ENCODE measurements around the gene GP1BA.
"Not testable (repeated sequence)": the region's sequence is repeated elsewhere in the genome, so short reads cannot be mapped to it uniquely, and the experiment has no call there.

The GP1BA gene

GRCh38 chr17:4901648-4902344 lies 30.3 kb upstream of the GP1BA start:
- peak; percentile 53 for DNase-seq (ENCODE audit: low spot score)

GRCh38 chr17:4902540-4902939 lies 29.5 kb upstream of the GP1BA start:
- DNase-seq (ENCODE audit: low spot score), result no peak

- peak; percentile 43 for DNase-seq (ENCODE audit: low spot score)
These were observed 28.8 kb upstream of the GP1BA start, which contains the start of gene CHRNE for GRCh38 chr17:4903051-4903818. Gene CHRNE (minus strand): TSS chr17:4903098. CDS start chr17:4903063, 35 bp downstream.

GRCh38 chr17:4906642-4907041 lies 25.4 kb upstream of the GP1BA start:
- DNase-seq (ENCODE audit: low spot score), result not testable (repeated sequence)

- peak; percentile 18 for DNase-seq (ENCODE audit: low spot score)
These were observed 23.8 kb upstream of the GP1BA start for GRCh38 chr17:4908301-4908700.

GRCh38 chr17:4908711-4909496 lies 23.2 kb upstream of the GP1BA start:
- DNase-seq (ENCODE audit: low spot score), result peak; percentile 84

- no peak for DNase-seq (ENCODE audit: low spot score)
These were observed 18.1 kb upstream of the GP1BA start for GRCh38 chr17:4913994-4914393.

- not testable (repeated sequence) for DNase-seq (ENCODE audit: low spot score)
These were observed 17.5 kb upstream of the GP1BA start for GRCh38 chr17:4914551-4914950.

- DNase-seq (ENCODE audit: low spot score), result no peak
These were observed 12.5 kb upstream of the GP1BA start for GRCh38 chr17:4919511-4920047.

GRCh38 chr17:4920351-4921048 lies 11.6 kb upstream of the GP1BA start:
- DNase-seq (ENCODE audit: low spot score), result no peak

- no peak for DNase-seq (ENCODE audit: low spot score)
These were observed 10.8 kb upstream of the GP1BA start for GRCh38 chr17:4921320-4921719.

- DNase-seq (ENCODE audit: low spot score), result not testable (repeated sequence)
These were observed 5.3 kb upstream of the GP1BA start for GRCh38 chr17:4926577-4927335.

GRCh38 chr17:4928881-4929280 lies 3.2 kb upstream of the GP1BA start:
- DNase-seq (ENCODE audit: low spot score), result no peak

GRCh38 chr17:4932756-4933155 lies 679 bp downstream of the GP1BA start:
- DNase-seq (ENCODE audit: low spot score), result no peak

- DNase-seq (ENCODE audit: low spot score), result no peak
These were observed 1.6 kb downstream of the GP1BA start for GRCh38 chr17:4933646-4934045.

GRCh38 chr17:4934173-4934979 lies 2.3 kb downstream of the GP1BA start:
- DNase-seq (ENCODE audit: low spot score), result no peak

- DNase-seq (ENCODE audit: low spot score), result no peak
These were observed 3.6 kb downstream of the GP1BA start for GRCh38 chr17:4935650-4936049.

- no peak for DNase-seq (ENCODE audit: low spot score)
These were observed 4.4 kb downstream of the GP1BA start for GRCh38 chr17:4936436-4936835.

GRCh38 chr17:4937553-4937952 lies 5.5 kb downstream of the GP1BA start:
- no peak for DNase-seq (ENCODE audit: low spot score)

- no peak for DNase-seq (ENCODE audit: low spot score)
These were observed 6.0 kb downstream of the GP1BA start for GRCh38 chr17:4938069-4938491.

Measured in COLO829 (cell line).